HCT116 (cell line): ENCODE results near the gene FTO. TPM values are rescaled to one million over a fixed set of nuclear protein-coding genes. Genes with fewer than 3 reads are reported as not detected.

Experiments
- ATAC-seq: fragments of 200-7000 bp; cut with Tn5 transposase; 2 replicates; pipeline ENCODE4 v1.9.1; 2020; ENCODE audit warnings: mild to moderate bottlenecking, moderate library complexity
- BruUV-seq: library from RNA; stranded (reverse); fragments of 400-500 nt; replicated peaks from 2 replicates; lab custom pipeline; 2021; lab: Mats Ljungman, UMichigan
- CTCF ChIA-PET: fragments of 300-600 bp; sonication (Branson Sonifier 250); formaldehyde crosslinking; loops from one replicate; lab custom pipeline; 2021; ENCODE audit warnings: antibody characterized with exemption; lab: Charles Lee
- POLR2A ChIA-PET: fragments of 300-600, 350-600 bp; sonication (Branson Sonifier 250); formaldehyde crosslinking; loops from one replicate; lab custom pipeline; 2021; ENCODE audit warnings: antibody characterized with exemption; lab: Charles Lee
- RAD21 ChIA-PET, 2 experiments: fragments of 300-600 bp; sonication (Branson Sonifier 250); formaldehyde crosslinking; loops; one replicate each; lab custom pipeline; 2023; ENCODE audit warnings: low total read pairs in 2 of 2; ENCODE audit not compliant: uncharacterized antibody in 2 of 2, unreplicated experiment in 2 of 2, low non-redundant PET in 1 of 2; lab: Charles Lee
- DNase-seq: peaks from one replicate; pipeline ENCODE4 v3.0.0-alpha.2; 2010; ENCODE audit warnings: low read depth, low spot score
- H2AFZ ChIP-seq: fragments of 200-600 bp; shearing (Covaris generic), sonication (generic); 2 replicates; pipeline ENCODE4 v1.6.1; 2017; ENCODE audit warnings: low read depth, mixed run types, mixed read lengths, antibody characterized with exemption, low read length; ENCODE audit not compliant: poor library complexity, severe bottlenecking
- H3K27ac ChIP-seq: 2 replicates; pipeline ENCODE4 v1.5.1; 2012; ENCODE audit warnings: low read depth, low read length
- H3K27me3 ChIP-seq: fragments of 200-600 bp; sonication (generic); 2 replicates; pipeline ENCODE4 v1.6.1; 2016; ENCODE audit warnings: mixed run types, low read length, mixed read lengths; ENCODE audit not compliant: insufficient read depth
- H3K36me3 ChIP-seq, 2 experiments: fragments of 200-500 bp in 1 of 2; fragments of 200-600 bp in 1 of 2; sonication (Bioruptor generic) in 1 of 2; sonication (generic) in 1 of 2; 2 replicates each; pipeline versions ENCODE4 v1.5.1 to v1.6.1; 2014 to 2016; ENCODE audit warnings: low read length in 2 of 2, inconsistent platforms in 1 of 2, mixed read lengths in 1 of 2, mixed run types in 1 of 2; ENCODE audit not compliant: insufficient read depth in 2 of 2, control insufficient read depth in 1 of 2
- H3K4me1 ChIP-seq, 2 experiments: fragments of 200-600 bp in 1 of 2; sonication (generic) in 1 of 2; 2 replicates each; pipeline versions ENCODE4 v1.5.1 to v1.6.1; 2012 to 2017; ENCODE audit warnings: low read length in 2 of 2, inconsistent platforms in 1 of 2, mild to moderate bottlenecking in 1 of 2, mixed read lengths in 1 of 2, mixed run types in 1 of 2, moderate library complexity in 1 of 2; ENCODE audit not compliant: insufficient read depth in 2 of 2, control insufficient read depth in 1 of 2
- H3K4me2 ChIP-seq: fragments of 200-600 bp; sonication (generic); 2 replicates; pipeline ENCODE4 v1.6.1; 2017; ENCODE audit warnings: mixed run types, low read length, mixed read lengths
- H3K4me3 ChIP-seq, 2 experiments: fragments of 200-600 bp in 1 of 2; sonication (generic) in 1 of 2; replicated peaks in 1 of 2; 2 replicates each; pipeline ENCODE4 v1.5.1; 2011 to 2016; ENCODE audit warnings: low read length in 2 of 2, control low read depth in 1 of 2, low read depth in 1 of 2, mild to moderate bottlenecking in 1 of 2, mixed read lengths in 1 of 2, mixed run types in 1 of 2
- H3K79me2 ChIP-seq: fragments of 200-600 bp; sonication (generic); 2 replicates; pipeline ENCODE4 v1.6.1; 2017; ENCODE audit warnings: mild to moderate bottlenecking, mixed run types, low read length, moderate library complexity, mixed read lengths; ENCODE audit not compliant: insufficient read depth
- H3K9ac ChIP-seq: fragments of 200-600 bp; sonication (generic); 2 replicates; pipeline ENCODE4 v1.6.1; 2016; ENCODE audit warnings: low read length, mixed read lengths
- H3K9me2 ChIP-seq: fragments of 200-600 bp; sonication (generic), shearing (Covaris generic); 2 replicates; pipeline ENCODE4 v1.6.1; 2017; ENCODE audit warnings: mixed run types, mild to moderate bottlenecking, moderate library complexity; ENCODE audit not compliant: insufficient read depth
- H3K9me3 ChIP-seq, 2 experiments: fragments of 200-500 bp in 1 of 2; fragments of 200-600 bp in 1 of 2; sonication (Bioruptor generic) in 1 of 2; sonication (generic) in 1 of 2; 2 replicates each; pipeline ENCODE4 v1.6.1; 2014 to 2017; ENCODE audit warnings: low read length in 2 of 2, mixed read lengths in 2 of 2, inconsistent platforms in 1 of 2, low read depth in 1 of 2, mild to moderate bottlenecking in 1 of 2, mixed run types in 1 of 2, moderate library complexity in 1 of 2; ENCODE audit not compliant: control insufficient read depth in 1 of 2, insufficient read depth in 1 of 2
- H4K20me1 ChIP-seq: fragments of 200-600 bp; sonication (generic), shearing (Covaris generic); 2 replicates; pipeline ENCODE4 v1.6.1; 2017; ENCODE audit warnings: mixed run types, mild to moderate bottlenecking, moderate library complexity; ENCODE audit not compliant: insufficient read depth
- ATF3 ChIP-seq: IDR thresholded peaks from 2 replicates; pipeline ENCODE4 v1.6.1; 2012
- CEBPB ChIP-seq: IDR thresholded peaks from 2 replicates; pipeline ENCODE4 v1.6.1; 2012; ENCODE audit warnings: low read depth
- CTCF ChIP-seq, 3 experiments: fragments of 200-600 bp in 1 of 3; sonication (generic) in 1 of 3; IDR thresholded peaks in 2 of 3; conservative IDR thresholded peaks in 1 of 3; 2 replicates each; pipeline ENCODE4 v1.5.1; 2012 to 2017; ENCODE audit warnings: low read depth in 2 of 3, low read length in 2 of 3, antibody characterized with exemption in 1 of 3, borderline replicate concordance in 1 of 3, control low read depth in 1 of 3, mild to moderate bottlenecking in 1 of 3, mixed read lengths in 1 of 3, mixed run types in 1 of 3, moderate library complexity in 1 of 3; ENCODE audit not compliant: insufficient read depth in 1 of 3
- EGR1 ChIP-seq: IDR thresholded peaks from 2 replicates; pipeline ENCODE4 v1.6.1; 2012; ENCODE audit warnings: low read depth
- ELF1 ChIP-seq: IDR thresholded peaks from 2 replicates; pipeline ENCODE4 v1.6.1; 2012; ENCODE audit warnings: low read depth, borderline replicate concordance
- EZH2 ChIP-seq: fragments of 200-600 bp; sonication (generic); IDR thresholded peaks from 2 replicates; pipeline ENCODE4 v1.6.1; 2017; ENCODE audit warnings: antibody characterized with exemption, mixed run types
- EZH2phosphoT487 ChIP-seq: fragments of 200-600 bp; IDR thresholded peaks from 2 replicates; pipeline ENCODE4 v1.6.1; 2018; ENCODE audit warnings: antibody characterized with exemption, borderline replicate concordance
- JUND ChIP-seq: IDR thresholded peaks from 2 replicates; pipeline ENCODE4 v1.6.1; 2012
- MAX ChIP-seq: IDR thresholded peaks from 2 replicates; pipeline ENCODE4 v1.6.1; 2012
- POLR2A ChIP-seq: IDR thresholded peaks from 2 replicates; pipeline ENCODE4 v1.7.0; 2011; ENCODE audit warnings: borderline replicate concordance; ENCODE audit not compliant: insufficient read depth, insufficient read length; ENCODE audit errors: extremely low read depth
- POLR2AphosphoS5 ChIP-seq: IDR thresholded peaks from 2 replicates; pipeline ENCODE4 v1.6.1; 2011; ENCODE audit warnings: mild to moderate bottlenecking, low read depth, low read length, moderate library complexity
- RAD21 ChIP-seq: IDR thresholded peaks from 2 replicates; pipeline ENCODE4 v1.6.1; 2012; ENCODE audit warnings: low read depth, mild to moderate bottlenecking
- REST ChIP-seq: IDR thresholded peaks from 2 replicates; pipeline ENCODE4 v1.6.1; 2012; ENCODE audit warnings: low read depth
- SIN3A ChIP-seq: IDR thresholded peaks from 2 replicates; pipeline ENCODE4 v1.6.1; 2012; ENCODE audit warnings: low read depth
- SP1 ChIP-seq: IDR thresholded peaks from 2 replicates; pipeline ENCODE4 v1.6.1; 2012; ENCODE audit warnings: low read depth
- SRF ChIP-seq: IDR thresholded peaks from 2 replicates; pipeline ENCODE4 v1.6.1; 2012; ENCODE audit warnings: low read depth
- TCF7L2 ChIP-seq: IDR thresholded peaks from 2 replicates; pipeline ENCODE4 v1.7.0; 2011; ENCODE audit warnings: borderline replicate concordance, inconsistent platforms; ENCODE audit not compliant: insufficient read depth, insufficient read length; ENCODE audit errors: extremely low read depth
- YY1 ChIP-seq: IDR thresholded peaks from 2 replicates; pipeline ENCODE4 v1.6.1; 2011; ENCODE audit warnings: low read length, low read depth, moderate library complexity, mild to moderate bottlenecking; ENCODE audit not compliant: insufficient replicate concordance; ENCODE audit errors: extremely low read depth
- ZFX ChIP-seq: fragments of 450-650 bp; IDR thresholded peaks from 2 replicates; pipeline ENCODE4 v1.6.1; 2017
- intact Hi-C: fragments of 100-400 bp; cut with micrococcal nuclease; formaldehyde crosslinking; loops from 2 replicates; pipeline ENCODE4 v1.10.0; 2022
- total RNA-seq: library from RNA; stranded (reverse); gene quantifications from one replicate; pipeline ENCODE4 v1.2.1, GENCODE V29; 2021; ENCODE audit not compliant: unreplicated experiment

Gene FTO
- total RNA-seq, 1 experiment from 2014 or later = 55.2 TPM

- ChIA-PET CTCF (no interaction called here), POLR2A (no interaction called here), RAD21 (no interaction called here)
- Histone ChIP-seq H3K36me3 (no peaks in the 10 kb centered on the region), H3K4me3 (no peak overlapping the region), H3K27me3 (peaks cover 12% of the 10 kb centered on the region; the same call in 1 of the 2 replicates), H3K9ac (no peak overlapping the region), H3K79me2 (no peaks in the 10 kb centered on the region), H2AFZ (no peak overlapping the region), H3K4me2 (no peak overlapping the region), H3K27ac (no peak overlapping the region), H4K20me1 (no peaks in the 10 kb centered on the region), H3K4me1 (no peaks in the 10 kb centered on the region), H3K9me2 (no peaks in the 10 kb centered on the region), H3K9me3 (no peaks in the 10 kb centered on the region)
- DNase-seq = no peak
- intact Hi-C loops = no loop called here
- no peak for TF ChIP-seq SRF
- TF ChIP-seq SP1 = no peak
- no peak for TF ChIP-seq ATF3
- no peak for TF ChIP-seq EGR1
- no peak for TF ChIP-seq YY1
- no peak for TF ChIP-seq TCF7L2
- TF ChIP-seq JUND = no peak
- no peak for TF ChIP-seq ELF1
- TF ChIP-seq SIN3A = no peak
- no peak for TF ChIP-seq CTCF (IDR thresholded peaks at IDR 0.05 in 2 of 3, conservative IDR thresholded peaks at IDR 0.05 in 1 of 3; ENCODE audit: borderline replicate concordance in 1 of 3, insufficient read depth in 1 of 3, low read depth in 2 of 3, low read length in 2 of 3)
- TF ChIP-seq CEBPB = no peak
- TF ChIP-seq ZFX = no peak
- no peak for TF ChIP-seq MAX
- TF ChIP-seq RAD21 = no peak
- TF ChIP-seq EZH2phosphoT487 = no peak
- TF ChIP-seq POLR2A = no peak
- no peak for TF ChIP-seq REST
- TF ChIP-seq POLR2AphosphoS5 = no peak
- no peak for TF ChIP-seq EZH2
- BruUV-seq = no TSS peak
- no peak for ATAC-seq
Measured at GRCh38 chr16:54143934-54144571, 440.1 kb downstream of the FTO start.
